Nephron (organoid): ENCODE data around the gene ARHGAP10.
A peak's percentile ranks its signal among the peaks of the same experiment; 100 is the strongest.

Experiments used
- H3K27ac Mint-ChIP-seq, 3 experiments: 2 replicates each; pipeline ENCODE4 v1.8.0; 2020; ENCODE audit warnings: mixed read lengths in 3 of 3, mild to moderate bottlenecking in 2 of 3, moderate library complexity in 1 of 3
- H3K27me3 Mint-ChIP-seq: 2 replicates; pipeline ENCODE4 v1.8.0; 2021; ENCODE audit warnings: low read depth, mild to moderate bottlenecking, moderate library complexity, mixed read lengths
- H3K36me3 Mint-ChIP-seq: 2 replicates; pipeline ENCODE4 v1.8.0; 2020; ENCODE audit warnings: low read depth, mixed read lengths
- H3K4me1 Mint-ChIP-seq: 2 replicates; pipeline ENCODE4 v1.8.0; 2020; ENCODE audit warnings: mixed read lengths
- H3K4me3 Mint-ChIP-seq, 3 experiments: 2 replicates each; pipeline ENCODE4 v1.8.0; 2020; ENCODE audit warnings: mild to moderate bottlenecking in 3 of 3, mixed read lengths in 3 of 3, moderate library complexity in 2 of 3
- H3K9me3 Mint-ChIP-seq: 2 replicates; pipeline ENCODE4 v1.8.0; 2020; ENCODE audit warnings: mixed read lengths
- TF ChIP-seq, protein P1 (sequence below), 3 experiments: fragments of 200-600 bp; sonication (generic); IDR thresholded peaks; one replicate each; pipeline ENCODE4 v1.5.0; 2021; ENCODE audit warnings: antibody characterized with exemption in 3 of 3; ENCODE audit not compliant: unreplicated experiment in 3 of 3

ARHGAP10 gene

GRCh38 chr4:148068065-148068911, 336.4 kb downstream of the ARHGAP10 start:
- Mint-ChIP-seq H3K9me3 (no peaks in the 10 kb centered on the region), H3K27ac (peak overlapping the region in 2 of 3 experiments; percentile 33 to 38), H3K36me3 (peaks cover 30% of the 10 kb centered on the region), H3K27me3 (peaks cover 7% of the 10 kb centered on the region), H3K4me1 (peaks cover 55% of the 10 kb centered on the region), H3K4me3 (no peak overlapping the region)
- TF ChIP-seq, protein P1, sequence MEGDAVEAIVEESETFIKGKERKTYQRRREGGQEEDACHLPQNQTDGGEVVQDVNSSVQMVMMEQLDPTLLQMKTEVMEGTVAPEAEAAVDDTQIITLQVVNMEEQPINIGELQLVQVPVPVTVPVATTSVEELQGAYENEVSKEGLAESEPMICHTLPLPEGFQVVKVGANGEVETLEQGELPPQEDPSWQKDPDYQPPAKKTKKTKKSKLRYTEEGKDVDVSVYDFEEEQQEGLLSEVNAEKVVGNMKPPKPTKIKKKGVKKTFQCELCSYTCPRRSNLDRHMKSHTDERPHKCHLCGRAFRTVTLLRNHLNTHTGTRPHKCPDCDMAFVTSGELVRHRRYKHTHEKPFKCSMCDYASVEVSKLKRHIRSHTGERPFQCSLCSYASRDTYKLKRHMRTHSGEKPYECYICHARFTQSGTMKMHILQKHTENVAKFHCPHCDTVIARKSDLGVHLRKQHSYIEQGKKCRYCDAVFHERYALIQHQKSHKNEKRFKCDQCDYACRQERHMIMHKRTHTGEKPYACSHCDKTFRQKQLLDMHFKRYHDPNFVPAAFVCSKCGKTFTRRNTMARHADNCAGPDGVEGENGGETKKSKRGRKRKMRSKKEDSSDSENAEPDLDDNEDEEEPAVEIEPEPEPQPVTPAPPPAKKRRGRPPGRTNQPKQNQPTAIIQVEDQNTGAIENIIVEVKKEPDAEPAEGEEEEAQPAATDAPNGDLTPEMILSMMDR (IDR thresholded peaks at IDR 0.05; ENCODE audit: unreplicated experiment in 3 of 3), result no peak

DNA sequence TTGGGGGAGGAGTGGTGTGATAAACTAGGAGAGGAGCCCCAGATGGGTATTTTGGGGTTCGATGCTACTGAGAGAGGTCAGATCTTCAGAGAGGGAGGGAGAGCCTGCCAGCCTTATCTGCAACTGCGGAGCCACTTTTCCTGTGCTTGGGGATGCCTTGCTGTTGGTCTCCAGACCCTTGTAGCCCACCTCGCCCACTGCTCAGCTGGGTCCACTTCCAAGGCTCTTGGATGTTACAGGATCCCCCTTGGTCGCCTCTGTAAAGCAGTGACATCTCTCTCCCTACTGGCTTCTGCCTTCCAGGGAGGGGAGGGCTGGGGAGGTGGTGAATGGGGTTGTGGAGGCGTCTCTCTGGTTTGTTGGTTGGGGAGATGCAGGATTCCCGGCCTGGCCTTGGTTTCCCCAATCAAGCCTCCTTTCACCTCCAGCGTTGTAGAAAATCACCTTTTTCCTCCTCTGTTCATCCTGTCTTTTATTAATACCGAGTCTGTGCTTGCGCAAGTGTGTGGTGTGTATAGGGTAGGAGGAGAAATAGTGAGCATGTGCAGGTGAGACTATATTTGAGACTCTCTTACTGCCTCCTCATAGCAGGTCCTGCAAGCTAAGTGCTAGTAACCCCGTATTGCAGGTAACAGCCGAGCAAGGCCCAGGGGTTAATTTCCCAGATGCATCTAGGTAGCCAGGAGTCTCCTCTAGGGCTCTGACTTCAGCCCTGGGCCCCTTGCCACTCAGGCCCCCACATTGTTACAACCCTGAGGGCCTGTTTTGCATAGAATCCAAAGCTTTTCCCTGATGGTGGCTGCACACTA, 337.4 kb downstream of the ARHGAP10 start:
- TF ChIP-seq, protein P1 (IDR thresholded peaks at IDR 0.05; ENCODE audit: unreplicated experiment in 3 of 3), result no peak
- Mint-ChIP-seq H3K36me3 (peaks cover 33% of the 10 kb centered on the region), H3K27ac (peak overlapping the region in 1 of 3 experiments; percentile 36), H3K27me3 (peaks cover 8% of the 10 kb centered on the region), H3K4me1 (peaks cover 52% of the 10 kb centered on the region), H3K9me3 (peaks cover 4% of the 10 kb centered on the region), H3K4me3 (no peak overlapping the region)

DNA sequence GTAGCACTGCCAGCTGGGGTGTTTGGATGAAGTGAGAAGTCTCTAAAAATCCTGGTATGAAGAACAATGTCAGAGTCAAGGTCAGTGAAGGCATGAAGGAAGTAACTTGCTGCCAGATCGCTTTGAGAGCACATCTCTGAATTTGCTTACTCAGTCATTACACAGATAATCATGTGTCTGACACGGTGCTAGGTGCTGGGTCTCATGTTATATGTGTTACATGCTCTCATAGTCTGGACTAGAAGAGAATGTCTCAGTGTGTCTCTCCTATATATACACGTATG, 337.9 kb downstream of the ARHGAP10 start:
- Mint-ChIP-seq H3K27ac (peak overlapping the region in 1 of 3 experiments; percentile 36), H3K4me1 (peaks cover 50% of the 10 kb centered on the region), H3K36me3 (peaks cover 35% of the 10 kb centered on the region), H3K9me3 (peaks cover 6% of the 10 kb centered on the region), H3K27me3 (peaks cover 10% of the 10 kb centered on the region), H3K4me3 (no peak overlapping the region)
- TF ChIP-seq, protein P1 (IDR thresholded peaks at IDR 0.05; ENCODE audit: unreplicated experiment in 3 of 3), result no peak

- TF ChIP-seq, protein P1 (IDR thresholded peaks at IDR 0.05; ENCODE audit: unreplicated experiment in 3 of 3), result no peak
- Mint-ChIP-seq H3K27ac (peak overlapping the region in 1 of 3 experiments; percentile 25), H3K36me3 (peaks cover 38% of the 10 kb centered on the region), H3K4me3 (no peak overlapping the region), H3K9me3 (peaks cover 14% of the 10 kb centered on the region), H3K27me3 (peaks cover 10% of the 10 kb centered on the region), H3K4me1 (peaks cover 40% of the 10 kb centered on the region)
Measured at GRCh38 chr4:148071009-148071408, 339.1 kb downstream of the ARHGAP10 start.

GRCh38 chr4:148072789-148073188, 340.9 kb downstream of the ARHGAP10 start:
- Mint-ChIP-seq H3K4me3 (no peak overlapping the region), H3K36me3 (peaks cover 50% of the 10 kb centered on the region), H3K27ac (no peak overlapping the region), H3K27me3 (peaks cover 10% of the 10 kb centered on the region), H3K4me1 (peaks cover 30% of the 10 kb centered on the region), H3K9me3 (peaks cover 18% of the 10 kb centered on the region)
- TF ChIP-seq, protein P1 (IDR thresholded peaks at IDR 0.05; ENCODE audit: unreplicated experiment in 3 of 3), result no peak
